ENCODE data around the gene C18orf32.
"Not testable (repeated sequence)": the region's sequence is repeated elsewhere in the genome, so short reads cannot be mapped to it uniquely, and the experiment has no call there.

The C18orf32 gene

GRCh38 chr18:49486953-49487710 is at the start of gene C18orf32:
TSS of gene C18orf32 (minus strand) at chr18:49487234. CDS start at chr18:49483748, 3,486 bp downstream.
- peak; percentile 89 for DNase-seq (ENCODE audit: low read depth)

- DNase-seq (ENCODE audit: low read depth), result no peak
Measured at GRCh38 chr18:49534846-49535601, 48.0 kb upstream of the C18orf32 start.

GRCh38 chr18:49531678-49532153 is 44.7 kb upstream of the C18orf32 start:
- no peak for DNase-seq (ENCODE audit: low read depth)

- no peak for DNase-seq (ENCODE audit: low read depth)
Measured at GRCh38 chr18:49529596-49529995, 42.6 kb upstream of the C18orf32 start.

GRCh38 chr18:49527631-49528327 is 40.7 kb upstream of the C18orf32 start:
- no peak for DNase-seq (ENCODE audit: low read depth)

GRCh38 chr18:49525981-49526380 is 38.9 kb upstream of the C18orf32 start:
- no peak for DNase-seq (ENCODE audit: low read depth)

- no peak for DNase-seq (ENCODE audit: low read depth)
Measured at GRCh38 chr18:49524951-49525350, 37.9 kb upstream of the C18orf32 start.

- DNase-seq (ENCODE audit: low read depth), result no peak
Measured at GRCh38 chr18:49524349-49524748, 37.3 kb upstream of the C18orf32 start.

- not testable (repeated sequence) for DNase-seq (ENCODE audit: low read depth)
Measured at GRCh38 chr18:49523580-49524093, 36.6 kb upstream of the C18orf32 start.

GRCh38 chr18:49521216-49521835 is 34.3 kb upstream of the C18orf32 start:
- no peak for DNase-seq (ENCODE audit: low read depth)

- no peak for DNase-seq (ENCODE audit: low read depth)
Measured at GRCh38 chr18:49520661-49521145, 33.7 kb upstream of the C18orf32 start.

GRCh38 chr18:49519101-49519971 is 32.3 kb upstream of the C18orf32 start:
- no peak for DNase-seq (ENCODE audit: low read depth)

GRCh38 chr18:49517483-49517882 is 30.4 kb upstream of the C18orf32 start:
- DNase-seq (ENCODE audit: low read depth), result no peak

- no peak for DNase-seq (ENCODE audit: low read depth)
Measured at GRCh38 chr18:49515516-49515915, 28.5 kb upstream of the C18orf32 start.

- not testable (repeated sequence) for DNase-seq (ENCODE audit: low read depth)
Measured at GRCh38 chr18:49515003-49515402, 28.0 kb upstream of the C18orf32 start.

- no peak for DNase-seq (ENCODE audit: low read depth)
Measured at GRCh38 chr18:49514577-49514976, 27.5 kb upstream of the C18orf32 start.

GRCh38 chr18:49512876-49513275 is 25.8 kb upstream of the C18orf32 start:
- not testable (repeated sequence) for DNase-seq (ENCODE audit: low read depth)

- DNase-seq (ENCODE audit: low read depth), result peak; percentile 30
Measured at GRCh38 chr18:49510393-49511115, 23.5 kb upstream of the C18orf32 start.

GRCh38 chr18:49506438-49506837 is 19.4 kb upstream of the C18orf32 start:
- DNase-seq (ENCODE audit: low read depth), result not testable (repeated sequence)

- DNase-seq (ENCODE audit: low read depth), result no peak
Measured at GRCh38 chr18:49503931-49504330, 16.9 kb upstream of the C18orf32 start.
